Loucy (cell line): Measurements from ENCODE around the gene FAM229B.

Source experiments
- H2AFZ ChIP-seq: fragments of 200-600 bp; sonication (generic); 2 replicates; pipeline ENCODE4 v1.6.0; 2016; ENCODE audit warnings: antibody characterized with exemption, mild to moderate bottlenecking, low read length, moderate library complexity
- H3F3A ChIP-seq: fragments of 200-600 bp; 2 replicates; pipeline ENCODE4 v1.6.0; 2016; ENCODE audit warnings: antibody characterized with exemption, low read depth, mild to moderate bottlenecking
- H3K27me3 ChIP-seq: fragments of 200-600 bp; sonication (generic); 2 replicates; pipeline ENCODE4 v1.6.1; 2014; ENCODE audit warnings: low read length, mild to moderate bottlenecking; ENCODE audit not compliant: insufficient read depth, poor library complexity, severe bottlenecking
- H3K36me3 ChIP-seq: fragments of 200-600 bp; sonication (generic); 2 replicates; pipeline ENCODE4 v1.6.1; 2016; ENCODE audit warnings: low read length; ENCODE audit not compliant: insufficient read depth
- H3K4me1 ChIP-seq: fragments of 200-600 bp; sonication (generic); 2 replicates; pipeline ENCODE4 v1.5.1; 2014; ENCODE audit warnings: low read length, mild to moderate bottlenecking; ENCODE audit not compliant: insufficient read depth, poor library complexity, severe bottlenecking
- H3K4me2 ChIP-seq: fragments of 200-600 bp; sonication (generic); 2 replicates; pipeline ENCODE4 v1.6.0; 2014; ENCODE audit warnings: antibody characterized with exemption, low read length, low read depth, mild to moderate bottlenecking; ENCODE audit not compliant: poor library complexity, severe bottlenecking
- H3K4me3 ChIP-seq: fragments of 200-600 bp; sonication (generic); 2 replicates; pipeline ENCODE4 v1.5.1; 2014; ENCODE audit warnings: low read length, mild to moderate bottlenecking, mixed read lengths; ENCODE audit not compliant: poor library complexity, severe bottlenecking
- H3K79me2 ChIP-seq: fragments of 200-600 bp; sonication (generic); 2 replicates; pipeline ENCODE4 v1.6.1; 2014; ENCODE audit warnings: low read length; ENCODE audit not compliant: insufficient read depth
- H3K9ac ChIP-seq: fragments of 200-600 bp; sonication (generic); 2 replicates; pipeline ENCODE4 v1.6.0; 2014; ENCODE audit warnings: mild to moderate bottlenecking, low read depth, low read length, moderate library complexity; ENCODE audit not compliant: poor library complexity, severe bottlenecking
- H3K9me2 ChIP-seq: fragments of 200-600 bp; sonication (generic); replicated peaks from 2 replicates; pipeline ENCODE4 v1.6.1; 2016; ENCODE audit warnings: low read depth, low read length, mixed read lengths
- H3K9me3 ChIP-seq: fragments of 200-600 bp; sonication (generic); 2 replicates; pipeline ENCODE4 v1.6.1; 2014; ENCODE audit warnings: mild to moderate bottlenecking, antibody characterized with exemption, low read length, low read depth; ENCODE audit not compliant: insufficient read depth
- H4K20me1 ChIP-seq: fragments of 200-600 bp; sonication (generic); 2 replicates; pipeline ENCODE4 v1.6.0; 2014; ENCODE audit warnings: antibody characterized with exemption, low read length, mild to moderate bottlenecking; ENCODE audit not compliant: insufficient read depth, poor library complexity, severe bottlenecking
- CTCF ChIP-seq: fragments of 200-600 bp; sonication (generic); conservative IDR thresholded peaks from 2 replicates; pipeline ENCODE4 v1.5.1; 2014; ENCODE audit warnings: mild to moderate bottlenecking, antibody characterized with exemption, low read length
- EZH2phosphoT487 ChIP-seq: fragments of 200-600 bp; IDR thresholded peaks from 2 replicates; pipeline ENCODE4 v1.6.1; 2018; ENCODE audit warnings: antibody characterized with exemption, mild to moderate bottlenecking, moderate library complexity, borderline replicate concordance

The FAM229B gene

GRCh38 chr6:112038756-112039430 lies 48.5 kb upstream of the FAM229B start:
- Histone ChIP-seq H3K79me2 (no peaks in the 10 kb centered on the region), H3F3A (no peaks in the 10 kb centered on the region), H3K9ac (no peak overlapping the region), H3K9me3 (no peaks in the 10 kb centered on the region), H4K20me1 (no peaks in the 10 kb centered on the region), H2AFZ (no peak overlapping the region), H3K4me2 (no peak overlapping the region), H3K9me2 (no peaks in the 10 kb centered on the region), H3K36me3 (no peaks in the 10 kb centered on the region), H3K4me1 (peaks cover 9% of the 10 kb centered on the region), H3K4me3 (no peak overlapping the region), H3K27me3 (no peaks in the 10 kb centered on the region)
- TF ChIP-seq CTCF: no peak
- no peak for TF ChIP-seq EZH2phosphoT487

- Histone ChIP-seq H3K4me2 (no peak overlapping the region), H3K79me2 (no peaks in the 10 kb centered on the region), H3F3A (no peaks in the 10 kb centered on the region), H3K9ac (no peak overlapping the region), H3K9me2 (no peaks in the 10 kb centered on the region), H3K4me1 (peaks cover 9% of the 10 kb centered on the region), H3K27me3 (no peaks in the 10 kb centered on the region), H3K4me3 (no peak overlapping the region), H3K9me3 (no peaks in the 10 kb centered on the region), H3K36me3 (no peaks in the 10 kb centered on the region), H2AFZ (no peak overlapping the region), H4K20me1 (no peaks in the 10 kb centered on the region)
- TF ChIP-seq EZH2phosphoT487: no peak
- TF ChIP-seq CTCF: no peak
These were observed 48.0 kb upstream of the FAM229B start for GRCh38 chr6:112039431-112039770.

- no peak overlapping the region for H3K4me2 ChIP-seq
- peaks cover 3% of the 10 kb centered on the region for H3K4me1 ChIP-seq
- H3K9me2 ChIP-seq: no peaks in the 10 kb centered on the region
- H3F3A ChIP-seq: no peaks in the 10 kb centered on the region
- no peaks in the 10 kb centered on the region for H3K27me3 ChIP-seq
- no peak overlapping the region for H3K9ac ChIP-seq
- no peak overlapping the region for H3K4me3 ChIP-seq
- H4K20me1 ChIP-seq: no peaks in the 10 kb centered on the region
- H3K36me3 ChIP-seq: no peaks in the 10 kb centered on the region
- no peak for TF ChIP-seq CTCF
- TF ChIP-seq EZH2phosphoT487: no peak
- no peaks in the 10 kb centered on the region for H3K79me2 ChIP-seq
- H3K9me3 ChIP-seq: no peaks in the 10 kb centered on the region
- H2AFZ ChIP-seq: peak overlapping the region; percentile 32; the same call in 1 of the 2 replicates
These were observed 46.4 kb upstream of the FAM229B start for GRCh38 chr6:112040956-112041355.
